ENCODE measurements around the gene PLEKHN1. TPM values are rescaled to one million over a fixed set of nuclear protein-coding genes. Genes with fewer than 3 reads are reported as not detected.

The PLEKHN1 gene
- total and polyA plus RNA-seq, 8 donors = 0.29 to 29.2 (median 1.7) TPM; not detected in 2

DNA sequence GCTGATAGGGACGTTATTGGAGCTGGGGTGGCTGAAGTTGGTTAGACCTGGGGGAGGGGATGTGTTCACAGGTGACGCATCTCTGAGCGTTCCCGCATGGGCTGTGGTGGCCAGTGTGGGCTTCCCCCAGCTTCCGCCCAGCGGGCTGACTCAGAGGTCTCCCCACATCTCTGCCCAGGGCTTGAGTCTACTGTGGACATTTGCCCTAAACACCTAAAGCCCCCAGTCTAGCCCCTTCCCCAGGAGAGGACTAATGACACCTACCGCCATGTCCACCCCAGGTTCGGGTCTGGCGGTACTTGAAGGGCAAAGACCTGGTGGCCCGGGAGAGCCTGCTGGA is 55.6 kb downstream of the PLEKHN1 start:
- Histone ChIP-seq H3K4me3 (no peak overlapping the region), H3K36me3 (peaks cover 0 to 3% (median 0%) of the 10 kb centered on the region in 4 donors), H3K4me1 (peaks cover 40 to 73% (median 55%) of the 10 kb centered on the region in 4 donors), H3K27ac (peak overlapping the region in 2 of 5 donors; percentile 88 to 98), H3K9me3 (no peaks in the 10 kb centered on the region), H3K27me3 (peaks cover 0 to 22% (median 7%) of the 10 kb centered on the region in 3 donors)
- no peak for DNase-seq
- no peak for TF ChIP-seq POLR2AphosphoS5 (IDR thresholded peaks at IDR 0.05)
- TF ChIP-seq EP300 (IDR thresholded peaks at IDR 0.05) = no peak
- TF ChIP-seq CTCF (IDR thresholded peaks at IDR 0.05) = no peak
- no peak for TF ChIP-seq POLR2A (IDR thresholded peaks at IDR 0.05)
- intact Hi-C loops (cut with DNase I; ENCODE audit: low total_unique reads) = no loop called here
- WGBS, 5 donors = 82 to 89% (median 84%) methylated on average over 7 to 10 of the region's 10 CpGs

GRCh38 chr1:1022302-1023009 is 56.2 kb downstream of the PLEKHN1 start:
- intact Hi-C loops (cut with DNase I; ENCODE audit: low total_unique reads) = no loop called here
- peaks cover 0 to 7% (median 0%) of the 10 kb centered on the region in 4 donors for H3K36me3 ChIP-seq
- WGBS, 5 donors = 74 to 88% (median 81%) methylated on average over 14 to 27 of the region's 27 CpGs
- no peak for TF ChIP-seq EP300 (IDR thresholded peaks at IDR 0.05)
- TF ChIP-seq POLR2A (IDR thresholded peaks at IDR 0.05) = no peak
- no peak for TF ChIP-seq POLR2AphosphoS5 (IDR thresholded peaks at IDR 0.05)
- no peak for TF ChIP-seq CTCF (IDR thresholded peaks at IDR 0.05)
- H3K9me3 ChIP-seq = no peaks in the 10 kb centered on the region
- DNase-seq = peak in 1 of 2 donors; percentile 59
- no peak overlapping the region for H3K4me3 ChIP-seq
- peaks cover 0 to 22% (median 7%) of the 10 kb centered on the region in 3 donors for H3K27me3 ChIP-seq
- H3K27ac ChIP-seq = no peak overlapping the region
- H3K4me1 ChIP-seq = peaks cover 40 to 73% (median 55%) of the 10 kb centered on the region in 4 donors

DNA sequence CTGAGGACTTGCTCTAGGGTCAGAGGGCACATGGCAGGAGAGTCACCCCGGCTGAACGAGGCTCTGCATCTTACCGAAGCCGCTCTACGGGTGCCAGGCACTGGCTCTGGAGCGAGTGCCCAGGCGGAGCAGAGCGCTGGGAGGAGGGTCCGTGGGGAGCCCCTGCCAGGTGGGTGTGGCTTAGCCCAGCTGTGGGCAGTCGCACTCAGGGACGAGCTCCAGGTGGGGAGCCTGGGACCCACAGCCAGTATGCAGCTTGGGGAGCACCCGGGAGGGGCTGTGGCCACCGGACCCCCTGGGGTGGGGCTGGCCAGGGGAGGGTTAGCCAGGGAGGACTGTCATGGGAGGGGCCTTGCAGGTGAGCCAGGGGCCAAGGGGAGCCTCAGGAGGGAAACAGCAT is 57.4 kb downstream of the PLEKHN1 start:
- intact Hi-C loops (cut with DNase I; ENCODE audit: low total_unique reads) = no loop called here
- Histone ChIP-seq H3K36me3 (peaks cover 0 to 13% (median 0%) of the 10 kb centered on the region in 4 donors), H3K9me3 (no peaks in the 10 kb centered on the region), H3K27me3 (peaks cover 0 to 22% (median 7%) of the 10 kb centered on the region in 3 donors), H3K27ac (peak overlapping the region in 2 of 5 donors; percentile 74 to 75), H3K4me1 (peaks cover 40 to 70% (median 54%) of the 10 kb centered on the region in 4 donors), H3K4me3 (no peak overlapping the region)
- 27 to 58% (median 50%) methylated on average over 2 to 13 of the region's 13 CpGs for WGBS, 5 donors
- no peak for TF ChIP-seq POLR2AphosphoS5 (IDR thresholded peaks at IDR 0.05)
- TF ChIP-seq POLR2A (IDR thresholded peaks at IDR 0.05) = no peak
- TF ChIP-seq EP300 (IDR thresholded peaks at IDR 0.05) = no peak
- TF ChIP-seq CTCF (IDR thresholded peaks at IDR 0.05) = no peak
- DNase-seq = peak in 1 of 2 donors; percentile 47

GRCh38 chr1:1024149-1024770 is 58.0 kb downstream of the PLEKHN1 start:
- 60 to 73% (median 69%) methylated on average over 8 to 9 of the region's 9 CpGs for WGBS, 5 donors
- intact Hi-C loops (cut with DNase I; ENCODE audit: low total_unique reads) = no loop called here
- Histone ChIP-seq H3K27ac (peak overlapping the region in 3 of 5 donors; percentile 51 to 75 (median 74)), H3K4me3 (peak overlapping the region in 2 of 4 donors; percentile 1 to 29), H3K4me1 (peaks cover 40 to 65% (median 52%) of the 10 kb centered on the region in 4 donors), H3K9me3 (no peaks in the 10 kb centered on the region), H3K27me3 (peaks cover 0 to 22% (median 7%) of the 10 kb centered on the region in 3 donors), H3K36me3 (peaks cover 0 to 13% (median 0%) of the 10 kb centered on the region in 4 donors)
- TF ChIP-seq CTCF (IDR thresholded peaks at IDR 0.05) (no peak), POLR2A (IDR thresholded peaks at IDR 0.05) (no peak), EP300 (IDR thresholded peaks at IDR 0.05) (no peak), POLR2AphosphoS5 (IDR thresholded peaks at IDR 0.05) (no peak)
- DNase-seq = no peak
